Endothelial cell of umbilical vein (primary cell): Measurements from ENCODE around the gene EXOSC9. TPM values are rescaled to one million over a fixed set of nuclear protein-coding genes. Genes with fewer than 3 reads are reported as not detected.

Experiments used
- BruUV-seq: library from RNA; stranded (reverse); fragments of 400-500 nt; replicated peaks from 2 replicates; lab custom pipeline; 2021; lab: Mats Ljungman, UMichigan
- CTCF ChIA-PET: fragments of 300-600, 350-600 bp; sonication (Branson Sonifier 250); formaldehyde crosslinking; loops from one replicate; lab custom pipeline; 2021; ENCODE audit warnings: antibody characterized with exemption, inconsistent platforms; lab: Charles Lee
- POLR2A ChIA-PET: fragments of 300-600, 350-600 bp; sonication (Branson Sonifier 250); formaldehyde crosslinking; loops from one replicate; lab custom pipeline; 2021; ENCODE audit warnings: antibody characterized with exemption, inconsistent platforms; lab: Charles Lee
- DNase-seq: peaks from one replicate; pipeline ENCODE4 v3.0.0-alpha.2; 2011; ENCODE audit warnings: low read depth, low spot score
- FAIRE-seq: peaks from 2 replicates; lab custom pipeline; 2011; peaks lifted over from hg19 to GRCh38; lab: Jason Lieb, UNC
- H2AFZ ChIP-seq: 2 replicates; pipeline ENCODE4 v1.6.0; 2012; ENCODE audit warnings: low read depth, low read length, control low read depth, inconsistent platforms
- H3K27ac ChIP-seq: 2 replicates; pipeline ENCODE4 v1.5.1; 2011; ENCODE audit warnings: low read depth, mild to moderate bottlenecking, control low read depth, low read length, moderate library complexity; ENCODE audit not compliant: insufficient read depth
- H3K27me3 ChIP-seq, 2 experiments: 2 replicates each; pipeline versions ENCODE4 v1.6.0 to v1.6.1; 2011; ENCODE audit warnings: low read length in 2 of 2, mixed read lengths in 1 of 2; ENCODE audit not compliant: control insufficient read depth in 2 of 2, insufficient read depth in 2 of 2
- H3K36me3 ChIP-seq, 2 experiments: 2 replicates in 1 of 2; 3 replicates in 1 of 2; pipeline ENCODE4 v1.5.1; 2011; ENCODE audit warnings: low read length in 2 of 2, mild to moderate bottlenecking in 1 of 2, moderate library complexity in 1 of 2; ENCODE audit not compliant: control insufficient read depth in 2 of 2, insufficient read depth in 2 of 2; ENCODE audit errors: extremely low read depth in 1 of 2
- H3K4me1 ChIP-seq: 3 replicates; pipeline ENCODE4 v1.5.1; 2011; ENCODE audit warnings: mild to moderate bottlenecking, low read length; ENCODE audit not compliant: control insufficient read depth, insufficient read depth; ENCODE audit errors: extremely low read depth
- H3K4me2 ChIP-seq: 2 replicates; pipeline ENCODE4 v1.6.1; 2011; ENCODE audit warnings: low read length, control low read depth, mixed read lengths; ENCODE audit not compliant: insufficient read depth
- H3K4me3 ChIP-seq, 3 experiments: fragments of 200-600 bp in 1 of 3; sonication (generic), shearing (Covaris generic) in 1 of 3; replicated peaks in 1 of 3; 2 replicates each; pipeline ENCODE4 v1.5.1; 2011 to 2016; ENCODE audit warnings: control low read depth in 3 of 3, low read length in 3 of 3, mild to moderate bottlenecking in 2 of 3, inconsistent platforms in 1 of 3, low read depth in 1 of 3, moderate library complexity in 1 of 3; ENCODE audit not compliant: insufficient read depth in 1 of 3
- H3K79me2 ChIP-seq: 2 replicates; pipeline ENCODE4 v1.6.0; 2012; ENCODE audit warnings: low read length, inconsistent platforms; ENCODE audit not compliant: control insufficient read depth, insufficient read depth
- H3K9ac ChIP-seq: replicated peaks from 2 replicates; pipeline ENCODE3; 2011; ENCODE audit warnings: low read length, control low read depth; ENCODE audit not compliant: insufficient read depth; ENCODE audit errors: extremely low read depth
- H3K9me1 ChIP-seq: replicated peaks from 3 replicates; pipeline ENCODE4 v1.6.0; 2011; ENCODE audit warnings: mild to moderate bottlenecking, low read length; ENCODE audit not compliant: control insufficient read depth, insufficient read depth; ENCODE audit errors: extremely low read depth
- H3K9me3 ChIP-seq: replicated peaks from 2 replicates; pipeline ENCODE4 v1.5.1; 2012; ENCODE audit warnings: low read length, inconsistent platforms; ENCODE audit not compliant: control insufficient read depth, insufficient read depth
- H4K20me1 ChIP-seq: replicated peaks from 2 replicates; pipeline ENCODE3; 2011; ENCODE audit warnings: mild to moderate bottlenecking, low read length; ENCODE audit not compliant: control insufficient read depth, insufficient read depth; ENCODE audit errors: extremely low read depth
- CTCF ChIP-seq, 2 donors: IDR thresholded peaks; 1 replicate in 1 of 2; 2 replicates in 1 of 2; pipeline ENCODE4 v1.5.1; 2011; ENCODE audit warnings: low read length in 2 of 2, mild to moderate bottlenecking in 2 of 2, moderate library complexity in 2 of 2, control low read depth in 1 of 2, inconsistent platforms in 1 of 2, low read depth in 1 of 2; ENCODE audit not compliant: insufficient read depth in 1 of 2; ENCODE audit errors: extremely low read depth in 1 of 2
- EZH2 ChIP-seq: IDR thresholded peaks from 2 replicates; pipeline ENCODE4 v1.6.1; 2012; ENCODE audit warnings: borderline replicate concordance, low read depth, mild to moderate bottlenecking, moderate library complexity, low read length, inconsistent platforms; ENCODE audit not compliant: severe bottlenecking
- JUN ChIP-seq: IDR thresholded peaks from 2 replicates; pipeline ENCODE4 v1.6.1; 2011; ENCODE audit warnings: borderline replicate concordance, low read depth; ENCODE audit not compliant: insufficient read length, insufficient read depth
- MAX ChIP-seq: IDR thresholded peaks from 2 replicates; pipeline ENCODE4 v1.6.1; 2011; ENCODE audit not compliant: insufficient read depth, insufficient read length
- POLR2AphosphoS5 ChIP-seq: IDR thresholded peaks from 2 replicates; pipeline ENCODE4 v1.6.1; 2012; ENCODE audit warnings: low read depth, mild to moderate bottlenecking, control low read depth, low read length, moderate library complexity; ENCODE audit not compliant: insufficient read depth
- dilution Hi-C: fragments of 300-500 bp; cut with MboI; formaldehyde crosslinking; loops from one replicate; pipeline ENCODE4 v1.15.0; 2019; ENCODE audit warnings: low sequenced_read_pairs; ENCODE audit not compliant: extremely low pct_ligation_motif_present
- intact Hi-C: fragments of 100-400 bp; cut with micrococcal nuclease; formaldehyde crosslinking; loops from one replicate; pipeline ENCODE4 v1.10.0; 2022
- polyA plus RNA-seq, 4 experiments: library from polyadenylated mRNA; depleted of rRNA in 3 of 4; stranded (reverse) in 3 of 4; unstranded in 1 of 4; fragments of >200 nt; gene quantifications; 2 replicates each; pipeline versions ENCODE4 v1.2.1 to v1.2.3, GENCODE V29; 2011 to 2012; ENCODE audit warnings: missing spikeins in 1 of 4
- total RNA-seq: library from RNA; stranded (reverse); gene quantifications from 2 replicates; pipeline ENCODE4 v1.2.3, GENCODE V29; 2021

EXOSC9 gene
- total and polyA plus RNA-seq, 2 donors (not counting 3 experiments of a cell fraction or from before 2014, with no cell fraction given) = 19.0 to 46.3 TPM

- H3K27ac ChIP-seq = no peak overlapping the region
- H4K20me1 ChIP-seq = no peaks in the 10 kb centered on the region
- intact Hi-C loops (no loop called here), dilution Hi-C loops (no loop called here)
- CTCF ChIA-PET = interaction anchor here (1.2 kb wide), 1 partner anchor 41 kb away, joined by 3 read pairs; the partner anchor contains the start of gene BBS7
- no peaks in the 10 kb centered on the region for H3K36me3 ChIP-seq
- POLR2A ChIA-PET = no interaction called here
- TF ChIP-seq CTCF (IDR thresholded peaks at IDR 0.05; ENCODE audit: extremely low read depth in 1 of 2, insufficient read depth in 1 of 2, low read depth in 1 of 2, low read length in 2 of 2) (no peak), EZH2 (no peak)
- no peak overlapping the region for H3K4me3 ChIP-seq
- DNase-seq (no peak), FAIRE-seq (no peak)
- no peak overlapping the region for H3K4me2 ChIP-seq
- no peaks in the 10 kb centered on the region for H3K4me1 ChIP-seq
- H2AFZ ChIP-seq = no peak overlapping the region
- H3K27me3 ChIP-seq = no peaks in the 10 kb centered on the region
- no TSS peak for BruUV-seq
- no peak overlapping the region for H3K9ac ChIP-seq
- no peaks in the 10 kb centered on the region for H3K79me2 ChIP-seq
- H3K9me3 ChIP-seq = no peaks in the 10 kb centered on the region
- H3K9me1 ChIP-seq = no peaks in the 10 kb centered on the region
Measured at GRCh38 chr4:121829511-121829910, 28.4 kb downstream of the EXOSC9 start.

GRCh38 chr4:121838136-121838535, 37.0 kb downstream of the EXOSC9 start:
- no peaks in the 10 kb centered on the region for H3K9me3 ChIP-seq
- H3K79me2 ChIP-seq = no peaks in the 10 kb centered on the region
- ChIA-PET POLR2A (no interaction called here), CTCF (no interaction called here)
- DNase-seq (no peak), FAIRE-seq (no peak)
- H3K9ac ChIP-seq = no peak overlapping the region
- peaks cover 0 to 3% of the 10 kb centered on the region in 2 experiments for H3K36me3 ChIP-seq
- H3K4me2 ChIP-seq = no peak overlapping the region
- no peak overlapping the region for H2AFZ ChIP-seq
- TF ChIP-seq POLR2AphosphoS5 = no peak
- no peak for TF ChIP-seq CTCF (IDR thresholded peaks at IDR 0.05; ENCODE audit: extremely low read depth in 1 of 2, insufficient read depth in 1 of 2, low read depth in 1 of 2, low read length in 2 of 2)
- no peak for TF ChIP-seq JUN
- no peak for TF ChIP-seq MAX
- no peak overlapping the region for H3K27ac ChIP-seq
- H3K4me3 ChIP-seq = no peak overlapping the region
- no peaks in the 10 kb centered on the region for H4K20me1 ChIP-seq
- no peaks in the 10 kb centered on the region for H3K27me3 ChIP-seq
- dilution Hi-C loops (no loop called here), intact Hi-C loops (no loop called here)
- no peaks in the 10 kb centered on the region for H3K4me1 ChIP-seq
- no peaks in the 10 kb centered on the region for H3K9me1 ChIP-seq
- no TSS peak for BruUV-seq
